Fibroblast of skin of back (primary cell): ENCODE results near the gene CSF1R.

Source experiments
- DNase-seq: peaks from one replicate; pipeline ENCODE4 v3.0.0-alpha.2; 2013

The CSF1R gene

GRCh38 chr5:150022681-150023080 is 63.7 kb downstream of the CSF1R start:
- no peak for DNase-seq

DNA sequence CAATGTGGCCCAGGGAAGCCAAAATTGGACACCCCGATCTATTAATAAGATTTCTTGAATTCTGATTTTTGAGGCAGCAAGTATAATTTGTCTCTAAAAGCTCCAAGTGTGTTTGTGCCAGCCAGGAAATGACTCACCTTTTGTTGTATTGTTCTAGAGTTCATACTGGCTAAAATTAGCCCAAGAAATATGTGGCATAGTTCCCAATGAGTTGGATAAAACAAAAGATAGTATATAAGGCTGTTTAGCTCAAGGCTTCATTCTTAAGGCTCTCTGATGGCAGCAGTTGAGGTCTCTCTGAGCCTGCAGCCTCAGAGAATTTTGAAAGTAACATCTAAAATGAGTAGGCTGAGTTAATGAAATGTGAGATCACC is 64.2 kb downstream of the CSF1R start:
- peak; percentile 92 for DNase-seq

DNA sequence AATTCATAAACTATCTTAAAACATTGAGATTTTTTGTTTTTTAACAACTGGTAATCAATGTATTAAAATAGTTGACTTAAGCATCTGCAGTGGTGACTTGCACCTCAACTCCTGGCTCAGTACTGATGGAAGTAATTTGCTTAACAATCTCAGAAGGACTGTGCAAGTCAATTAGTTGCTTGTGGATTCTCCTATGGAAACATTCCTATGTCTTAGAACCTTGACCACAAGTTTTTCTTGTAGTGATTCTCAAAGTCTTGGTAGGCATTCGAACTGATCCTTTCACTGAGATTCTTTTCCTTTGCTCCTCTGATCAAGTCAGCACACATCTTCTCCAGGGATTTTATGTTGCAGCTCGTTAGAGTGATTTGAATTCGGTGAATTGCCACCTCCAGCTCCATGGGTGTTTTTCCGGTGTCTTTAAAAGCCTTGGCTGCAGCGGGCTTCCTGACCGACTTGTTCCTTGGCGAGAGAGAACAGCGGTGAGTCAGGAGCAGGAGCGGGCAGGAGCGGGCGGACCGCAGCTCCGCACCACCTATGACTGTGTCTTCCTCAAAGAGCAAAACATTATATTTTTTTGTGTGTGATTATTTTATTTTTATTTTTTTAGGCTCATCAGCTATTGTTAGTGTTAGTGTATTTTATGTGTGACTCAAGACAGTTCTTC is 64.7 kb downstream of the CSF1R start:
- DNase-seq: peak; percentile 54

DNA sequence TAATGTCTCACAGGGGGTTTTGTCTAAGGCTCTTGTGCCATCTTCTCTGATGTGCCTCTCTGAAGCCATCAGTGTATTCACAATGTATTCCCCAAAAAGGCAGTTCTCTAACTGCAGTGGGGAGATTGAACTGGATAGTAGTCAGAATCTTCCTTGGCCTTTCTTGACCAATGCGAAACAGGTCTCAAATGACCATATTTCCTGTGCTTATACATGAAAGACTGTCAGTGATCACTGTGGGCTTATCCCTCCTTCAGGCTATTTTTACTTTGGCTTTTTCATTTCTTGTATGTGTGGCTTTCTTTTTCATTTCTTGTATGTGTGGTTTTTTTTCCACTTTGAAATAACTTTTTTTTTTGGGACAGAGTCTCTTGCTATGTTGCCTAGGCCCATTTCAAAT is 66.1 kb downstream of the CSF1R start:
- DNase-seq: no peak

GRCh38 chr5:150017226-150018005 is 68.9 kb downstream of the CSF1R start:
- peak; percentile 84 for DNase-seq

DNA sequence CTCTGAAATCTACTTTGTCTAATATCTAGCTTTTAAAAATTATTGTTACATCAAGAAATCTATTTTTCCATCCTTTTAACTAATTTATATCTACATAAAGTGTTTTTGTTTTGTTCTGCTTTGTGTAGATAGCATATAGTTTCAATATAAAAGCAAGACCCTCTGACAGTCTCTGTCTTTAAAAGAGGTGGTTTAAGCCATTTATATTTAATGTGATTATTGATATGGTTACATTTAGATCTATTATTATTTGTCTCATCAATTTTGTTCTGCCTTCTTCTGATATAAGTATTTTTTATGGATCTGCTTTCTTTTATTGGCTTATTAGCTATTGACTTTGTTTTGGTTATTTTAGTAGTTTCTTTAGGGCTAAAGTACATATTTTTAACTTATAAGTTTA is 69.8 kb downstream of the CSF1R start:
- no peak for DNase-seq

DNA sequence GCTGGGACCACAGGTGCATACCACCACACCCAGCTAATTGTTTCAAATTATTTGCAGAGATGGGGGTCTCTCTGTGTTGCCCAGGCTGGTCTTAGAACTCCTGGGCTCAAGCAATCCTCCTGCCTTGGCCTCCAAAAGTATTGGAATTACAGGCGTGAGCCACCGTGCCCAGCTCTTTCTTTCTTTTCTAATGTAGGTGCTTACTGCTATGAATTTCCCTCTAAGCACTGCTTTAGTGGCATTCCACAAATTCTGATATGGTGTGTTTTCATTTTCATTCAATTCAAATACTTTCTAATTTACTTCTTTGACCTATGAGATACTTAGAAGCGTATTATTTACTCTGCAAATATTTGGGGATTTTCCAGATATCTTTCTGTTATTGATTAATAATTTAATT is 70.9 kb downstream of the CSF1R start:
- no peak for DNase-seq

DNA sequence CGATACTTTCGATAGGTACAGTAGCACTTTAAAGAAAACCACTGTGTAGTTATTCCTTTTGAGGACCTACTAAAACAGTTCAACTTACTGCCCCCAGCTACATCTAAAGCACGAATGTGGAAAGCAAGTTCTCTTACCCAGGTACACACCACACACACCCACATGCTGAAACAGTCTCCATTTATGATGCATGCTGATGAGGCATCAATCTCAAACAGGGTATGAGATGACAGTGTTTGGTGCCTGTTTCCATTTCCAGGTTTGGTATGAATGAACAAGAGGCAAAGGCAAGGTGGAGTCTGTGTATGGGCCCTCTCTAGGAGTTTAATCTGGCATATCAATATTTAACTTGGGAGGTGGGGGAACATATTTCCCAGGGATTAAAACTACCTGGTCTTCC is 71.9 kb downstream of the CSF1R start:
- DNase-seq: no peak

DNA sequence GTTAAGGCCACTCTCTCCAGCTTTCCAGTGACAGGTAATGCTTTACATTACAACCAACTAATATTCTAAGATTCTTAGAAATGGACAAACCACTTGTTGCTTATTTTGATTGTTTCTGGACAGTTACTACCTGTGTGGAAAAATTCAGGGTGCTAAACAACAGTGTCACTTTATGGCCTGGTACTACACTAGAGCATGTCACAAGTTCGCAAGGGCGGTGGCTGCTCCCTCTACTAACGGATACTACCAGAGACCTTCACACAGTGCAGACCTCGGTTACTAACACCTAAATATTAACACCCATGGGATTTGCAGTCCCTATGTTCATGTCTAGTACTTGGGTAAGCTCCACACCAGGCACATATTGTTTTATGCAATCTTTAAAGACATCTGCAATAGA is 72.4 kb downstream of the CSF1R start:
- no peak for DNase-seq

DNA sequence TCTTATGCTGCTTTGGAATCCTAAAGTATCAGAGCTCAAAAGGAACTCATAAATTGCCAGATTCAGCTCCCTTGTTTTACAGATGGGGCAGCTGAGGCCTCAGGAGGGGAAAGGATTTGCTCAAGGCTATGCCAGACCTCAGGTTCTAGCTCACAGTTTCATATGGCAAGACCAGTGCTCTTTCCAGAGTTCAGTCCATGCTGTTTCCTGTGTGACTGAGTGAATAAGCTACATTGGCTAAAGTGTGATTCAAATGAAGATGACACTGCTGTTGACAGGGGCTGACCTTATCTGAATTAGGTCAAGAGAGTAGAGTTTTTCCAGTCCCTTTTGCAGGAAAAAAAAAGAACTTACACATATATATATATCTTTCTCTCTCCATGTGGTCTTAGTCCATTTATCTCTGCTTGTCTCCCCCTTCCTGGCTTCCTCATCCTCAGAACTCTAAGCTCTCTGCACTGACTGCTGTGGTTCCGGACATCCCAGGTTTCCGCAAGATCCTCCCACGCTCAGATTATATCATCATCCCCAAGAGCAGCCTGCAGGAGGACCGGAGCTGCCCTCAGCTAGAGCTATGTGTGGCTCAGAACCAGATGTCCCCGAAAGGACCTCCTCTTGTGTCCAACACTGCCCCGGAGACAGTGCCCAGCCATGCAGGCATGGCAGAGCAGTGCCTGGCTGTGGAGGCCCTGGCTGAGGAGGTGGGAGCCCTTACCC is 76.5 kb downstream of the CSF1R start:
- DNase-seq: no peak

DNA sequence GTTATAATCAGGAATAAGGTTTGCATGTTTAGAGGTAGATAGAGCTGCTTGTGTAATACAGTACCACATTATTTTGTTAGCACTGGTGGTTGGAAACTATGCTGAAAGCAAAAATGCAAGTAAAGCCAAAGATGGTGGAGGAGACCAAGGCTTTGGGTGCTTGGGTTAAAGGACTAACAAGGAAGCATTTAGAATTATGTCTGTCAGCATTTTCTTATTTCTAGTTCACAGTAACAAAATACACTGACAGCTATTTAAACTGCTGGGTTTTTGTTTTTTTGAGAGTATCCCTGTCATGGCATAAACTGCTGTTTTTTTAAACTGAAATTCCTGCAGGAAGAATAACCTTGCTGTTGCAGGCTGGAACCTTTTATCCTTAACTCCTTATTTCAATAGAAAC is 79.3 kb downstream of the CSF1R start:
- DNase-seq: no peak

DNA sequence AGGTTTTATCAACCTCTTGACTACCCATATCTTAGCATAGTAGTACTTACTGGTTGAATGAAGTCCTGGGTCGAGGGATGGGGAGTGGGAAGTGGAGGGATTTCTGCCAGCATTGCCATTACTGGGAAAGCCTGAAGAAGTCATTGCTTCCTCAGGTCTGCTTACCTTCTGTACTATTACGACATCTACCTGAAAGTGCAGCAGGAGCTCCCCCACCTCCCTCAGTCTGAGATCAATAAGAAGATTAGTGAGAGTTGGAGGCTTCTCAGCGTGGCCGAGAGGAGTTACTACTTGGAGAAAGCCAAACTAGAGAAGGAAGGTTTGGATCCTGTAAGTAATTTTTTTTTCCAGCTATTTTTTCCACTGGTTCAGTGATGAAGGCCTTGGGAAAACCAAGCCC is 80.0 kb downstream of the CSF1R start:
- no peak for DNase-seq
